Activated CD4-positive, alpha-beta T cell treated with anti-CD3 and anti-CD28 coated beads, Interleukin-2, amount 50 U/mL, for 24 hours (primary cell): ENCODE data around the gene ATF6B.

Experiments
- DNase-seq, 2 donors: peaks; one replicate each; pipeline ENCODE4 v3.0.0-alpha.2; 2020; ENCODE audit warnings: low read depth in 1 of 2, low spot score in 1 of 2

Gene ATF6B

GRCh38 chr6:32132110-32132509 lies 4.1 kb upstream of the ATF6B start:
- DNase-seq = no peak

GRCh38 chr6:32131439-32131948 lies 3.4 kb upstream of the ATF6B start:
- no peak for DNase-seq

GRCh38 chr6:32129297-32130088 lies 1.4 kb upstream of the ATF6B start:
- DNase-seq = no peak

GRCh38 chr6:32128751-32129296 lies 778 bp upstream of the ATF6B start:
- no peak for DNase-seq

- DNase-seq = no peak
These were observed 683 bp downstream of the ATF6B start for GRCh38 chr6:32127409-32127716.

- DNase-seq = no peak
These were observed 1.2 kb downstream of the ATF6B start for GRCh38 chr6:32126880-32127279.

- DNase-seq = no peak
These were observed 4.4 kb downstream of the ATF6B start for GRCh38 chr6:32123681-32124080.

- no peak for DNase-seq
These were observed 7.4 kb downstream of the ATF6B start for GRCh38 chr6:32120573-32121059.

- peak; percentile 37 to 51 for DNase-seq
These were observed 9.0 kb downstream of the ATF6B start for GRCh38 chr6:32118782-32119628.

GRCh38 chr6:32117461-32117860 lies 10.6 kb downstream of the ATF6B start:
- no peak for DNase-seq

GRCh38 chr6:32116674-32117073 lies 11.4 kb downstream of the ATF6B start:
- no peak for DNase-seq

GRCh38 chr6:32115623-32116022 lies 12.4 kb downstream of the ATF6B start:
- no peak for DNase-seq

GRCh38 chr6:32114796-32115195 lies 13.2 kb downstream of the ATF6B start:
- no peak for DNase-seq

GRCh38 chr6:32113386-32114352 lies 14.4 kb downstream of the ATF6B start:
- DNase-seq = no peak

GRCh38 chr6:32112431-32112980 lies 15.5 kb downstream of the ATF6B start:
- no peak for DNase-seq

GRCh38 chr6:32111424-32112066 lies 16.5 kb downstream of the ATF6B start:
- no peak for DNase-seq

GRCh38 chr6:32110632-32111031 lies 17.4 kb downstream of the ATF6B start:
- no peak for DNase-seq

- no peak for DNase-seq
These were observed 18.3 kb downstream of the ATF6B start for GRCh38 chr6:32109765-32110160.

- DNase-seq = no peak
These were observed 18.8 kb downstream of the ATF6B start, which contains the start of gene TNXB for GRCh38 chr6:32109114-32109764. Gene TNXB, minus strand, starts transcription at chr6:32109338. Its CDS starts 11,140 bp downstream, at chr6:32098198.
